GM18858 (cell line): ENCODE measurements around the gene FRRS1.
"Not testable (repeated sequence)": the region's sequence is repeated elsewhere in the genome, so short reads cannot be mapped to it uniquely, and the experiment has no call there.

Source experiments
- ATAC-seq: cut with Tn5 transposase; IDR thresholded peaks from one replicate; pipeline ENCODE4 v1.9.1; 2021; ENCODE audit not compliant: unreplicated experiment

FRRS1 gene, protein sequence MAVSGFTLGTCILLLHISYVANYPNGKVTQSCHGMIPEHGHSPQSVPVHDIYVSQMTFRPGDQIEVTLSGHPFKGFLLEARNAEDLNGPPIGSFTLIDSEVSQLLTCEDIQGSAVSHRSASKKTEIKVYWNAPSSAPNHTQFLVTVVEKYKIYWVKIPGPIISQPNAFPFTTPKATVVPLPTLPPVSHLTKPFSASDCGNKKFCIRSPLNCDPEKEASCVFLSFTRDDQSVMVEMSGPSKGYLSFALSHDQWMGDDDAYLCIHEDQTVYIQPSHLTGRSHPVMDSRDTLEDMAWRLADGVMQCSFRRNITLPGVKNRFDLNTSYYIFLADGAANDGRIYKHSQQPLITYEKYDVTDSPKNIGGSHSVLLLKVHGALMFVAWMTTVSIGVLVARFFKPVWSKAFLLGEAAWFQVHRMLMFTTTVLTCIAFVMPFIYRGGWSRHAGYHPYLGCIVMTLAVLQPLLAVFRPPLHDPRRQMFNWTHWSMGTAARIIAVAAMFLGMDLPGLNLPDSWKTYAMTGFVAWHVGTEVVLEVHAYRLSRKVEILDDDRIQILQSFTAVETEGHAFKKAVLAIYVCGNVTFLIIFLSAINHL

GRCh38 chr1:99766378-99766800 is at the start of gene FRRS1:
TSS of gene FRRS1 (minus strand) at chr1:99766635. CDS start at chr1:99748768, 17,867 bp downstream.
- peak; percentile 93 for ATAC-seq

- no peak for ATAC-seq
Measured at GRCh38 chr1:99814373-99814900, 48.0 kb upstream of the FRRS1 start.

- ATAC-seq: no peak
Measured at GRCh38 chr1:99811747-99812146, 45.3 kb upstream of the FRRS1 start.

DNA sequence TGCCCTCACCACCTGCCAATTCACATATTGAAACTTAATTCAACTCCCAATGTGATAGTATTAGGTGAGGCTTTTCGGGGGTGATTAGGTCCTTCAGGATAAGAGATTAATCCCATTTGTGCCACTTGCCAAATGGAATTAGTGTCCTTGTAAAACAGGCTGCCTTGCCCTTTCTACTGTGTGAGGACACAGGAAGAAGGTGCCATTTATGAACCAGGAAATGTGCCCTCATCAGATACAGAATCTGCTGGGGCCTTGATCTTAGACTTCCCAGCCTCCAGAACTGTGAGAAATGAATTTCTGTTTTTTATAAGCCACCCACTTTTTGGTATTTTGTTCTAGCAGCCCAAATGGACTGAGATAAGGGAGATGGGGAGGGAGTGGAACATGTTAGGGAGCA is 44.6 kb upstream of the FRRS1 start:
- ATAC-seq: no peak

DNA sequence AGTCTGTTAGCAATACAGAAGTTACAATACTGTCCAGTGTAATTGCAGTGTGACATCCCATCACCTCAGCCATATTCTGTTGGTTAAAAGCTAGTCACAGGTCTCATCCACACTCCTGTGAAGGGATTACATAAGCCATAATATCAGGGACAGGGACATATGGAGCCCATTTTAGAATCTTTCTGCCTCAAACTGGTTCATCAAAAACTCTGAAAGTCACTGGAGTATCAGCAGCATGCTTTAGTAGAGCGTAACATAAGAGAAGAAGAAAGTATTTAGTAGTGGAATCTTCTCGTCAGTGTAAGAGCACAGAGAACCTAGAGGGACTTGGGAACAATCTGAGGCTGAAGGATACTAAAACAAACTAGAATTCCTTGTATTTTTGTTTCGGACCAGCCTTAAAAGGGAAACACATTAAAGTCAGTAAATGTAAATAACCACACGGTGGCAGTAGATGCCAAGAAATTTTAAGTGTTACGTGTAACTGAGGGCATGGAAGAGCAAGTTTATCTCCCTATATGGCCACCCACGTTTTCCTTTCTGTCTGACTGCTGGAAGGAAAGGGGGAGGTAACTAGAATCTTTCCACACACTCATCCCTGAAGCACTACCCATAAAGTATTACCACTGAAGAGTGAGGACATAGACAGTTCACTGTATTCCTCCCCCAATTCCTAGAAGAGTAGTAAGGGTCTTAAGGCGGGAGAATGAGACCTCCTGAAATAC is 42.1 kb upstream of the FRRS1 start:
- ATAC-seq: peak; percentile 89

- ATAC-seq: no peak
Measured at GRCh38 chr1:99806882-99807281, 40.4 kb upstream of the FRRS1 start.

- ATAC-seq: no peak
Measured at GRCh38 chr1:99801584-99801983, 35.1 kb upstream of the FRRS1 start.

DNA sequence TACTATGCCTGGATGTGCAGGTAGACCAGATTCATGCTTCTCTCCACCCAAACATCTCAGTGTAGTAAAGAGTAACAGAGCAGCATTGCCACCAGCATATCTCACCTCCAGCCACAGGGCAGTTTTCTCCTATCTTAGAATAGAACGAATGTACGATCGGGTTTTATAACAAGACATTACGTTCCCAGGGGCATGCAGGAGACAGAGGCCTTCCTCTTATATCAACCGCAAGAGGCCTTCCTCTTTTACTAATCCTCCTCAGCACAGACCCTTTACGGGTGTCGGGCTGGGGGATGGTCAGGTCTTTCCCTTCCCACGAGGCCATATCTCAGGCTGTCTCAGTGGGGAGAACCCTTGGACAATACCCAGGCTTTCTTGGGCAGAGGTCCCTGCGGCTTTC is 27.4 kb upstream of the FRRS1 start:
- not testable (repeated sequence) for ATAC-seq

- ATAC-seq: no peak
Measured at GRCh38 chr1:99789715-99790114, 23.3 kb upstream of the FRRS1 start.

DNA sequence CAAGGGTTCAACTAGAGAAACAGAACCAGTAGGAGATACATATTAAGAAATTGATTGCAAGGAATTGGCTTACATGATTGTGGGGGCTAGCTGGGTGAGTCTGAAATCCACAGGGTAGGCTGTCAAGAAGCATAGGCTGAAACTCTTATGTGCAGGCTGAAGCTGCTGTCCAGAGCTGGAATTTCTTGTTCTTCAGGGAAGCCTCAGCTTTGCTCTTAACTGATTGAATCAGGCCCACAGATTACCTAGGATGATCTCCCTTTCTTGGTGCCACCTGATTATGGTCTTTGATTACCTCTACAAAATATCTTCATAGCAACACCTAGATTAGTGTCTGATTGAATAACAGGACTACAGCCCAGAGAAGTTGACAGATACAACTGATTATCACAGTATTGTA is 22.5 kb upstream of the FRRS1 start:
- ATAC-seq: no peak

DNA sequence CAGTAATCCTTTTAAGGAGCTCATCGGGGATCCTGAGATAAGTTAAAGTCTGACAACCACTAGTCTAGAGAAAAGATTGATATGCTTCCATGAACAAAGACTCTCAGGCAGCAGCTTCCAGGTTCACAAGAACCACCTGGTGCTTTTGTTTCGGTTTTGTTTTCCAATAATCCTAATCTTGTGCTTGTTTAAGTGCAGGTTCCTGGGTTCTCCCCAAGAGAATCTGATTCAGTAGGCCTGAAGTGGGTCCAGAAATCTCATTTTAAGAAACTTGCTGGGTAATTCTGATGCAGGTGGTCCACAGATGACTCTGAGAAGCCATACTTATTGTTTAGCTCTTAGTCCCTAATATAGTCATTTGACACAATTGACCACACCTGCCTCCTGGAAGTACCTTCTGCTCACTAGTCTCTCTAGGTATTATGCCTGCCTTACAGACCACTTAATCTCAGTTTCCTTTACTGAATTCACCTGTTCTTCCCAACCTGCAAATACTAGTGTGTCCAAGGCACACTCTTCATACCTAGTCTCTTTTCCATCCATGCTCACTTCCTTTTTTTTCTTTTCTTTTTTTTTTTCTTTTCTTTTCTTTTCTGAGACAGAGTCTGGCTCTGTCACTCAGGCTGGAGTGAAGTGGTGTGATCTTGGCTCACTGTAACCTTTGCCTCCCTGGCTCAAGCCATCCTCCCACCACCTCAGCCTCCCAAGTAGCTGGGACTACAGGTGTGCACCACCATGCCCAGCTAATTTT is 20.5 kb upstream of the FRRS1 start:
- peak; percentile 82 for ATAC-seq

DNA sequence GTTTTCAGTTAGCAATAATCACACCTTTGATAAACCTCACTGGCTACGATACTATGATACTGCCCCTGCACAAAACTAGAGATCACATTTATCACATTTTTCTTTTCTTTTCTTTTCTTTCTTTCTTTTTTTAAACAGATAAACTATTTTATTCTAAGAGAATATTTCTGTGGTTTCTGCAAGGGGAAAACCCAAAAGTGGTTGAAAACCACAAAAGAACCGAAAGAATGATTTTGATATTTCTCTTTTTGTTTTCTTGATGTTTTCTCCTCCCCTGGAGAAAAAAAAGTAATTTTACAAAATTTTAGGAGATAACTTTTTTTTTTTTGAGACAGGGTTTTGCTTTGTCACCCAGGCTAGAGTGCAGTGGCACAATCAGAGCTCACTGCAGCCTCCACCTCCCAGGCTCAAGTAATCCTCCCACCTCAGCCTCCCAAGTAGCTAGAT is 18.4 kb upstream of the FRRS1 start:
- ATAC-seq: peak; percentile 26

DNA sequence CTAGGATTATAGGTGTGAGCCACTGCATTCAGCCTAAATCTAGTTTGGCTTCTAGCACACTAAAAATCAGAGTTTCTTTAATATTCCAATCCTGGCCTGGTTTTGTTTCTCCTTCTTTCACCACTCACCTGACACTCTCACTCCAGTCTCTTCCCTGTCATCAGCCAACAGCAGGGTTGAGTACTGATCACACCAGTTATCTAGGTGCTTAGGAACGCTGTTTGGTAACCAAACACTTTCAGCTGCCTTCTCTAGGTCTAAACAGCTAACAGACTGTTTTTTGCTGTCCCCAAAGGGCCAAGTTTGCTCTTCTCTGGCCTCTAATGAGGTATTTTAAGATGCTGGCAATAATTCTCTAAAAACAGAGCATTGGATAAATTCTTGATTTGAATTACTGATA is 17.7 kb upstream of the FRRS1 start:
- no peak for ATAC-seq

GRCh38 chr1:99782920-99783319 is 16.5 kb upstream of the FRRS1 start:
- ATAC-seq: no peak

GRCh38 chr1:99782397-99782796 is 16.0 kb upstream of the FRRS1 start:
- ATAC-seq: no peak

DNA sequence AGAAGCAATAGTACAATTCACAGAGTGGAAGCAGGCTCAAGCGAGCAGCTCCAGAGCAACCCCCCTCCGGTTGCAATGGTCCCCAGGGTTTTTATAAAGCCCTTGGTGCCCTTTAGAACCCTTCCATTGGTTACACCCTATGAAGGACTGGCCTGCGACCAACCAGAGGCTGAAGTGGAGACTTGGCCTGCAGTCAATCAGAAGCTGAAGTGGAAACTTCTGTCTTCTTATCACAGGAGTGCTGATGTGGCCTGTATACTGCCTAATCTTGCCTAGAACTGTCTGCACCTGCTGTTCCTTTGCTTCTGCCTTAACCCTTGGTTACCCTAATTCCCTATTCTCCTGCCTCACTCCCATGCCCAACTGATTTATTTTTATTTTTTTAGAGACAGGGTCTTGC is 15.4 kb upstream of the FRRS1 start:
- ATAC-seq: no peak

GRCh38 chr1:99777752-99778151 is 11.3 kb upstream of the FRRS1 start:
- ATAC-seq: no peak

DNA sequence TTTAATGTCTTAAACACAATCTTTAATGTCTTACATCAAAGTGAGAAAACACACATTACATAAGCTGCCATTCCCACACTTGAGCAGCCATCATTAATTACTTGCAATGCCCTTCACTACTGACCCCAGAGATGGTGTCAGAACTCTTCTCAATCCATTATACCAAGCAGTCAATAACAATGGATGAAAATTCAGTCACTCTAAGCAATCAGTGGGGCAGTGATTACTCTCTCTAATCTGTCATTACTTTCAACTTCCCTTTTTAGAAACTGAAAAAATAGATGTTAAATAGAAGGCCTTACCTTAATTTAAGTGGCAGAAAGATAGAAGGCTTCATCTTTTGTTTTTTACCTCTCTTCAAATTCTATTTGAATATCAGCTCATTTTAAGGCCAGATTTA is 9.7 kb upstream of the FRRS1 start:
- ATAC-seq: no peak

GRCh38 chr1:99772809-99773208 is 6.4 kb upstream of the FRRS1 start:
- ATAC-seq: no peak

DNA sequence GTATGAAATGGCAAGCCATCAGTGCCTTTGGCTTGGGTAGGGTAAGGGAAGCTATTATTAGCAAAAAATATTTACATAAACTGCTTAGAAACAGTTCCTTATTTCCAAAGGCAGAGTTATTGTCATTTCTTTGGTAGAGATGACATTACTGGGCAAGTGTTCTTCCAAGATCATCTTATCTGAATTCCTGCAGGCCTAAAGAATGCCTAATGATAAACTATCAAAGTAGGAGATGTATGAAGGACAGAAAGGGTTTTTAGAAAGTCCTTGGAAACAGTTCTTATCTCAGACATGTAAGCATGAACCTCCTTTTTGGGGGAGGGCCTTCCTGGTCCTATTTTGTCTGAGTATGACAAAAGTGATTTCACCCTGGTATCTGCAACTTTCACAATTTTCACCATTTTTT is 5.1 kb upstream of the FRRS1 start:
- no peak for ATAC-seq
